Measurements from ENCODE around the gene MCM7. TPM values are rescaled to one million over a fixed set of nuclear protein-coding genes. Genes with fewer than 3 reads are reported as not detected.

Gene MCM7
- total RNA-seq, 2 donors from 2014 or later = 17.6 to 23.6 TPM

DNA sequence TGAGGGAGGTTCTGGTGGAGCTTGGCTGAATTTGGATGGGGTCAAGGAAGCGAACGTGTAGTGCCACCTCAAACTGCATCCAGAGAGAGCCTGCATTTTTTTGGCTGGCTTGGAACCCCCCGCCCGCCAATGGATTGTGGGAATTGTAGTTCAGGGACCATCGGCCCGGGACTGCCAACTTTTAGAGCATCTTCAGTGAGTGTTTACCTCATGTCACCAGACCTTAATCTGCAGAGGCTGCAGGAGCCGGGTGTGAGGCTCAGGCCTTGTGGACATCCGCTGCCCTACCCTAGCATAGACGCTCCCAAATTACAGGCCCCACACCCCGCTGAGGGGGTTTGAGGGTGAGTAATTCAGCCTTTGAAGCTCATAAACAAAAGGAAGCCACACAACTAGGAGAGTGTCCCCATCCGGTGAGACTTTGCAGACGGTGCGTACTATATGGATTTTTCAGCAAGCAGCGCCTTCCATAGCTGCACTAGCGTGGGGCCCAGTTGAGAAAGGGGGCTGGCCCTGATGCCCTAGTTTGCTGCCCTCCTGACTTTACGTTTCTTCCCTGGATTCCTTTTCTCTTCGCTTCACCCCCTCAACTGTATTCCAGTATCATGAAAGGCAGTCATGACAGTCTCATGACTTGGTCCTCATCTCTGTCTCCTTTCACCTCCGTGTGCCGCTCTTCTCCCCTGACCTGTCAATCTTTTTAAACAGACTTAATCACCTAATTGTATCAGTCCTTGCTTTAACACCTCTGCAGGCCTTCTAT lies 19.0 kb upstream of the MCM7 start:
- Histone ChIP-seq H3K4me3 (peak overlapping the region; percentile 84), H3K4me1 (ENCODE audit: control insufficient read depth in 1 of 2, low read depth in 2 of 2) (peaks cover 11 to 19% of the 10 kb centered on the region in 2 donors), H3K27ac (peak overlapping the region; percentile 85 to 87), H3K36me3 (no peaks in the 10 kb centered on the region), H3K9me3 (no peaks in the 10 kb centered on the region), H3K27me3 (replicated peaks; ENCODE audit: insufficient read depth) (no peaks in the 10 kb centered on the region)
- DNase-seq (ENCODE audit: low spot score) (no peak), ATAC-seq (ENCODE audit: insufficient number of reproducible peaks, low FRiP score, low read depth) (peak; percentile 46)
- TF ChIP-seq, protein P1, sequence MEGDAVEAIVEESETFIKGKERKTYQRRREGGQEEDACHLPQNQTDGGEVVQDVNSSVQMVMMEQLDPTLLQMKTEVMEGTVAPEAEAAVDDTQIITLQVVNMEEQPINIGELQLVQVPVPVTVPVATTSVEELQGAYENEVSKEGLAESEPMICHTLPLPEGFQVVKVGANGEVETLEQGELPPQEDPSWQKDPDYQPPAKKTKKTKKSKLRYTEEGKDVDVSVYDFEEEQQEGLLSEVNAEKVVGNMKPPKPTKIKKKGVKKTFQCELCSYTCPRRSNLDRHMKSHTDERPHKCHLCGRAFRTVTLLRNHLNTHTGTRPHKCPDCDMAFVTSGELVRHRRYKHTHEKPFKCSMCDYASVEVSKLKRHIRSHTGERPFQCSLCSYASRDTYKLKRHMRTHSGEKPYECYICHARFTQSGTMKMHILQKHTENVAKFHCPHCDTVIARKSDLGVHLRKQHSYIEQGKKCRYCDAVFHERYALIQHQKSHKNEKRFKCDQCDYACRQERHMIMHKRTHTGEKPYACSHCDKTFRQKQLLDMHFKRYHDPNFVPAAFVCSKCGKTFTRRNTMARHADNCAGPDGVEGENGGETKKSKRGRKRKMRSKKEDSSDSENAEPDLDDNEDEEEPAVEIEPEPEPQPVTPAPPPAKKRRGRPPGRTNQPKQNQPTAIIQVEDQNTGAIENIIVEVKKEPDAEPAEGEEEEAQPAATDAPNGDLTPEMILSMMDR (IDR thresholded peaks at IDR 0.05) = no peak

GRCh38 chr7:100119072-100119969 lies 18.1 kb upstream of the MCM7 start, which contains the start of the genes CNPY4 and TAF6:
CNPY4 (plus strand) TSS chr7:100119634; CDS start chr7:100119745, 111 bp downstream.
TAF6 (minus strand) TSS chr7:100119358; CDS start chr7:100114209, 5,149 bp downstream.
- DNase-seq (ENCODE audit: low spot score) (peak; percentile 84), ATAC-seq (ENCODE audit: insufficient number of reproducible peaks, low FRiP score, low read depth) (peak; percentile 93)
- TF ChIP-seq, protein P1 (IDR thresholded peaks at IDR 0.05) = peak; percentile 27
- no peaks in the 10 kb centered on the region for H3K9me3 ChIP-seq
- peak within 1 kb of the TSS; percentile 84 for H3K4me3 ChIP-seq
- peak within 1 kb of the TSS; percentile 85 to 87 for H3K27ac ChIP-seq
- H3K27me3 ChIP-seq (replicated peaks; ENCODE audit: insufficient read depth) = no peaks in the 10 kb centered on the region
- H3K36me3 ChIP-seq = no peaks in the 10 kb centered on the region
- peaks cover 11 to 16% of the 10 kb centered on the region in 2 donors for H3K4me1 ChIP-seq (ENCODE audit: control insufficient read depth in 1 of 2, low read depth in 2 of 2)

DNA sequence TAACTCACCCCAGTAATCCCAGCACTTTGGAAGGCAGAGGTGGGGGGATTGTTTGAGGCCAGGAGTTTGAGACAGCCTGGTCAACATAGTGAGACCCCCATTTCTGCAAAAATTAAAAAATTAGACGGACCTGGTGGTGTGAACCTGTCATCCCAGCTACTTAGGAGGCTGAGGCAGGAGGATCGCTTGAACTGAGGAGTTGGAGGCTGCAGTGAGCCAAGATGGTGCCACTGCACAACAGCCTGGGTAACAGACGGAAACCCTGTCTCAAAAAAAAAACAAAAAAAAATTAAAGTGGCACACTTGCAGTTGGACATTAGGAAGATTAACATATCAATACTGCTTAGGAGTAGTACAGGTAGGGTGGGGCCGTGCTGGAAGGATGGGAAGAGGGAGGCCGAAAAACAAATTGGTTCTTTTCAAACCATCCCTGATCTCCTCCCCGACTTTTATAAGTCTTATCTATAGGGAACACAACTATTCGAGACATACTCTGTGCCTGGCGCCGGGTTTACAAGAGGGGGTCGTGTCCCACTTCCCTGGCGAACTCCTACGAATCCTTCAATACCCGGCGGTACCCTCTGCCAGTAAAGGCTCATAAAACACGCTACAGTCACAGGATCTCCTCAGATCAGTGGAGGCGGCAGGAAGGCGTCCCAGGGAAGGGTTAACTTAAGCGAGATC lies 17.3 kb upstream of the MCM7 start:
- TF ChIP-seq, protein P1 (IDR thresholded peaks at IDR 0.05) = no peak
- H3K36me3 ChIP-seq = peaks cover 5% of the 10 kb centered on the region
- H3K4me1 ChIP-seq (ENCODE audit: control insufficient read depth in 1 of 2, low read depth in 2 of 2) = peaks cover 11 to 16% of the 10 kb centered on the region in 2 donors
- no peak for ATAC-seq (ENCODE audit: insufficient number of reproducible peaks, low FRiP score, low read depth)
- peak overlapping the region; percentile 85 to 87 for H3K27ac ChIP-seq
- peak overlapping the region; percentile 84 for H3K4me3 ChIP-seq
- no peaks in the 10 kb centered on the region for H3K27me3 ChIP-seq (replicated peaks; ENCODE audit: insufficient read depth)
- no peak for DNase-seq (ENCODE audit: low spot score)
- H3K9me3 ChIP-seq = no peaks in the 10 kb centered on the region

DNA sequence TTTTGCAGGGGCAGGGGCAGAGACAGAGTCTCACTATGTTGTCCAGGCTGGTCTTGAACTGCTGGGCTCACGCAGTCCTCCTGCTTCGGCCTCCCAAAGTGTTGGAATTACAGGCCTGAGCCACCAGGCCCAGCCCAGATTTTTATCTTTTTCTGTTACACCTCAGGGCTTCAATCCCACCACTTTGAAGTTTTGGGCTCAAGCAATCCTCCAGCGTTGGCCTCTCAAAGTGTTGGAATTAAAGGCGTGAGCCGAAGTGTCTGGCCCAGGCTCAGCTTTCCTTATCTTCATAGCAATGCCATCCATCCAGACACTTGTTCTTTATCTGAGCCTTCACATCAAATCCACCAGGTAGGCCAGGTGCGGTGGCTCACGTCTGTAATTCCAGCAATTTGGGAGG lies 13.8 kb upstream of the MCM7 start:
- Histone ChIP-seq H3K9me3 (no peaks in the 10 kb centered on the region), H3K4me3 (no peak overlapping the region), H3K4me1 (ENCODE audit: control insufficient read depth in 1 of 2, low read depth in 2 of 2) (peaks cover 4 to 8% of the 10 kb centered on the region in 2 donors), H3K36me3 (peaks cover 30% of the 10 kb centered on the region), H3K27me3 (replicated peaks; ENCODE audit: insufficient read depth) (no peaks in the 10 kb centered on the region), H3K27ac (no peak overlapping the region)
- DNase-seq (ENCODE audit: low spot score) (no peak), ATAC-seq (ENCODE audit: insufficient number of reproducible peaks, low FRiP score, low read depth) (no peak)
- TF ChIP-seq, protein P1 (IDR thresholded peaks at IDR 0.05) = no peak

Measured in thoracic aorta (tissue), 2 donors.